PC-9 (cell line): ENCODE measurements around the gene KIRREL2. TPM values are rescaled to one million over a fixed set of nuclear protein-coding genes. Genes with fewer than 3 reads are reported as not detected.

Experiments
- BruUV-seq: library from RNA; stranded (reverse); fragments of 400-500 nt; replicated peaks from 2 replicates; lab custom pipeline; 2021; lab: Mats Ljungman, UMichigan
- CTCF ChIA-PET: fragments of 300-600 bp; sonication (Branson Sonifier 250); formaldehyde crosslinking; loops from one replicate; lab custom pipeline; 2022; ENCODE audit warnings: antibody characterized with exemption; lab: Charles Lee
- POLR2A ChIA-PET: fragments of 300-600 bp; sonication (Branson Sonifier 250); formaldehyde crosslinking; loops from one replicate; lab custom pipeline; 2022; ENCODE audit warnings: antibody characterized with exemption; ENCODE audit not compliant: unreplicated experiment; lab: Charles Lee
- DNase-seq, 2 experiments: peaks; one replicate each; pipeline versions ENCODE4 v3.0.0 to v3.0.0-alpha.2; 2015 to 2022; ENCODE audit warnings: mixed read lengths in 1 of 2
- H2AFZ ChIP-seq: fragments of 200-600 bp; sonication (generic); 2 replicates; pipeline ENCODE4 v1.8.1; 2017; ENCODE audit warnings: antibody characterized with exemption
- H3F3A ChIP-seq: fragments of 200-600 bp; sonication (generic); 2 replicates; pipeline ENCODE4 v1.8.1; 2017; ENCODE audit warnings: antibody characterized with exemption, mild to moderate bottlenecking, low read depth; ENCODE audit not compliant: insufficient read depth
- H3K27ac ChIP-seq: fragments of 200-600 bp; sonication (generic); 2 replicates; pipeline ENCODE4 v1.6.1; 2016; ENCODE audit warnings: mixed run types
- H3K27me3 ChIP-seq: fragments of 200-600 bp; sonication (generic); 2 replicates; pipeline ENCODE4 v1.6.1; 2016; ENCODE audit warnings: low read depth, mixed run types; ENCODE audit not compliant: insufficient read depth
- H3K36me3 ChIP-seq: fragments of 200-600 bp; sonication (generic); 2 replicates; pipeline ENCODE4 v1.6.1; 2016; ENCODE audit warnings: low read depth, mixed run types
- H3K4me1 ChIP-seq: fragments of 200-600 bp; sonication (generic); replicated peaks from 2 replicates; pipeline ENCODE4 v1.6.1; 2016; ENCODE audit warnings: mixed run types; ENCODE audit not compliant: insufficient read depth
- H3K4me2 ChIP-seq: fragments of 200-600 bp; sonication (generic); 2 replicates; pipeline ENCODE4 v1.6.1; 2017; ENCODE audit warnings: mixed run types
- H3K4me3 ChIP-seq: fragments of 200-600 bp; sonication (generic); 2 replicates; pipeline ENCODE4 v1.6.1; 2016; ENCODE audit warnings: mixed run types
- H3K79me2 ChIP-seq: fragments of 200-600 bp; sonication (generic); 2 replicates; pipeline ENCODE4 v1.6.1; 2017; ENCODE audit warnings: low read depth, mixed run types
- H3K9me2 ChIP-seq: fragments of 200-600 bp; sonication (generic); 2 replicates; pipeline ENCODE4 v1.8.1; 2017; ENCODE audit warnings: mild to moderate bottlenecking; ENCODE audit not compliant: insufficient read depth
- H3K9me3 ChIP-seq: fragments of 200-600 bp; sonication (generic); 2 replicates; pipeline ENCODE4 v1.8.1; 2016; ENCODE audit warnings: low read depth; ENCODE audit not compliant: insufficient read depth
- H4K20me1 ChIP-seq: fragments of 200-600 bp; sonication (generic); 2 replicates; pipeline ENCODE4 v1.8.1; 2017; ENCODE audit not compliant: insufficient read depth
- EZH2 ChIP-seq: fragments of 200-600 bp; sonication (generic); IDR thresholded peaks from 2 replicates; pipeline ENCODE4 v1.8.0; 2017; ENCODE audit warnings: antibody characterized with exemption, low read depth
- intact Hi-C: fragments of 100-400 bp; cut with micrococcal nuclease; formaldehyde crosslinking; loops from one replicate; pipeline ENCODE4 v1.10.0; 2022; ENCODE audit not compliant: unreplicated experiment
- total RNA-seq: library from RNA; stranded (reverse); gene quantifications from 2 replicates; pipeline ENCODE4 v1.2.3, GENCODE V29; 2021
- TF ChIP-seq, protein P1 (sequence below): fragments of 200-600 bp; sonication (generic); conservative IDR thresholded peaks from 2 replicates; pipeline ENCODE4 v1.6.1; 2017; ENCODE audit warnings: mixed run types, antibody characterized with exemption, mild to moderate bottlenecking, moderate library complexity

Gene KIRREL2
- total RNA-seq, 1 experiment from 2014 or later, result not detected

DNA sequence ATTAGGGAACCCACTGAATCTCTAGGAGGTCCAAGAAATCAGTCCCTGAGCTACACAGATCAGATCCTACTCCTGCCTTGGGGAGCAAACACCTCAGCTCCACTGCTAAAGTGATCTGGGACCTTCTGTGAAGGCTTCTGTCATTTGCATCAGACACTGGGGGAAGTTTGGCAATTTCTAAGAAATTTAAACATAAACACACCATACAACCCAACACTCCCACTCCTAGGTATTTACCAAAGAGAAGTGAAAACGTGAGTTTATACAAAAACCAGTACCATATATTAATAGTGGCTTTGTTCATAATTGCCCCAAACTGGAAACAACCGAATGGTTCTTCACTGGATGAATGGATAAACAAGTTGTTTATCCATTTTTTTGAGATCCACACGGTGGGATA lies 58.7 kb downstream of the KIRREL2 start:
- no TSS peak for BruUV-seq
- Histone ChIP-seq H3K79me2 (no peaks in the 10 kb centered on the region), H4K20me1 (no peaks in the 10 kb centered on the region), H2AFZ (no peak overlapping the region), H3K27me3 (peaks cover 23% of the 10 kb centered on the region), H3K4me2 (no peak overlapping the region), H3K27ac (no peak overlapping the region), H3K9me2 (no peaks in the 10 kb centered on the region), H3K4me1 (no peaks in the 10 kb centered on the region), H3K36me3 (no peaks in the 10 kb centered on the region), H3F3A (no peaks in the 10 kb centered on the region), H3K9me3 (no peaks in the 10 kb centered on the region), H3K4me3 (no peak overlapping the region)
- TF ChIP-seq, protein P1, sequence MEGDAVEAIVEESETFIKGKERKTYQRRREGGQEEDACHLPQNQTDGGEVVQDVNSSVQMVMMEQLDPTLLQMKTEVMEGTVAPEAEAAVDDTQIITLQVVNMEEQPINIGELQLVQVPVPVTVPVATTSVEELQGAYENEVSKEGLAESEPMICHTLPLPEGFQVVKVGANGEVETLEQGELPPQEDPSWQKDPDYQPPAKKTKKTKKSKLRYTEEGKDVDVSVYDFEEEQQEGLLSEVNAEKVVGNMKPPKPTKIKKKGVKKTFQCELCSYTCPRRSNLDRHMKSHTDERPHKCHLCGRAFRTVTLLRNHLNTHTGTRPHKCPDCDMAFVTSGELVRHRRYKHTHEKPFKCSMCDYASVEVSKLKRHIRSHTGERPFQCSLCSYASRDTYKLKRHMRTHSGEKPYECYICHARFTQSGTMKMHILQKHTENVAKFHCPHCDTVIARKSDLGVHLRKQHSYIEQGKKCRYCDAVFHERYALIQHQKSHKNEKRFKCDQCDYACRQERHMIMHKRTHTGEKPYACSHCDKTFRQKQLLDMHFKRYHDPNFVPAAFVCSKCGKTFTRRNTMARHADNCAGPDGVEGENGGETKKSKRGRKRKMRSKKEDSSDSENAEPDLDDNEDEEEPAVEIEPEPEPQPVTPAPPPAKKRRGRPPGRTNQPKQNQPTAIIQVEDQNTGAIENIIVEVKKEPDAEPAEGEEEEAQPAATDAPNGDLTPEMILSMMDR, result no peak
- no peak for TF ChIP-seq EZH2
- ChIA-PET POLR2A (no interaction called here), CTCF (no interaction called here)
- DNase-seq, result no peak
- intact Hi-C loops, result no loop called here

Other genes starting within 250 kb of the KIRREL2 start
- 21.7 and 23.5 TPM in 2 replicates for gene HAUS5, start 244.2 kb upstream of the KIRREL2 start, total RNA-seq
- 110 and 153 TPM in 2 replicates for gene RBM42, start 227.9 kb upstream of the KIRREL2 start, total RNA-seq
- gene ETV2, start 215.2 kb upstream of the KIRREL2 start, total RNA-seq, result 1.8 and 2.1 TPM in 2 replicates
- gene COX6B1, start 208.6 kb upstream of the KIRREL2 start, total RNA-seq, result 441 and 489 TPM in 2 replicates
- 0.65 and 1.6 TPM in 2 replicates for gene UPK1A, start 190.4 kb upstream of the KIRREL2 start, total RNA-seq
- gene ZBTB32, start 152.4 kb upstream of the KIRREL2 start, total RNA-seq, result not detected in 2 replicates
- 32.2 and 44.2 TPM in 2 replicates for gene KMT2B, start 138.9 kb upstream of the KIRREL2 start, total RNA-seq
- gene IGFLR1, start 114.5 kb upstream of the KIRREL2 start, total RNA-seq, result 8.6 and 9.7 TPM in 2 replicates
- gene U2AF1L4, start 111.5 kb upstream of the KIRREL2 start, total RNA-seq, result 13.9 and 14.3 TPM in 2 replicates
- 106 and 130 TPM in 2 replicates for gene PSENEN, start 111.3 kb upstream of the KIRREL2 start, total RNA-seq
- 9.4 and 17.0 TPM in 2 replicates for gene LIN37, start 108.3 kb upstream of the KIRREL2 start, total RNA-seq
- gene HSPB6, start 99.9 kb upstream of the KIRREL2 start, total RNA-seq, result 2.5 and 2.7 TPM in 2 replicates
- gene PROSER3, start 98.7 kb upstream of the KIRREL2 start, total RNA-seq, result 38.0 and 52.2 TPM in 2 replicates
- gene ARHGAP33, start 81.3 kb upstream of the KIRREL2 start, total RNA-seq, result 17.4 and 21.3 TPM in 2 replicates
- not detected in 2 replicates for gene PRODH2, start 44.1 kb upstream of the KIRREL2 start, total RNA-seq
- gene NPHS1, start 4.4 kb upstream of the KIRREL2 start, total RNA-seq, result not detected in 2 replicates
- gene APLP1, start 11.7 kb downstream of the KIRREL2 start, total RNA-seq, result 2.0 and 2.1 TPM in 2 replicates
- gene NFKBID, start 43.6 kb downstream of the KIRREL2 start, total RNA-seq, result 15.7 and 27.5 TPM in 2 replicates
- 1.8 and 2.6 TPM in 2 replicates for gene HCST, start 45.6 kb downstream of the KIRREL2 start, total RNA-seq
- gene TYROBP, start 51.4 kb downstream of the KIRREL2 start, total RNA-seq, result not detected in 2 replicates
- gene LRFN3, start 79.5 kb downstream of the KIRREL2 start, total RNA-seq, result 10.5 and 14.7 TPM in 2 replicates
- 16.9 and 22.4 TPM in 2 replicates for gene SDHAF1, start 138.3 kb downstream of the KIRREL2 start, total RNA-seq
- gene SYNE4, start 151.9 kb downstream of the KIRREL2 start, total RNA-seq, result 36.6 and 39.5 TPM in 2 replicates
- 48.2 and 55.1 TPM in 2 replicates for gene ALKBH6, start 157.3 kb downstream of the KIRREL2 start, total RNA-seq
- gene CLIP3, start 176.0 kb downstream of the KIRREL2 start, total RNA-seq, result 4.2 and 5.0 TPM in 2 replicates
- gene THAP8, start 197.4 kb downstream of the KIRREL2 start, total RNA-seq, result 5.2 and 6.2 TPM in 2 replicates
- gene WDR62, start 198.0 kb downstream of the KIRREL2 start, total RNA-seq, result 14.0 and 17.0 TPM in 2 replicates